BE2C (cell line): Measurements from ENCODE around the gene EHBP1.

Experiments
- DNase-seq: peaks from one replicate; pipeline ENCODE4 v3.0.0-alpha.2; 2020
- H3K27me3 ChIP-seq: fragments of 250-450 bp; sonication (Bioruptor Pico); 2 replicates; pipeline ENCODE4 v1.5.1; 2020; ENCODE audit warnings: mild to moderate bottlenecking
- H3K36me3 ChIP-seq: fragments of 250-450 bp; sonication (Bioruptor Pico); 2 replicates; pipeline ENCODE4 v1.5.1; 2020; ENCODE audit warnings: mild to moderate bottlenecking
- H3K4me1 ChIP-seq: fragments of 250-450 bp; sonication (Bioruptor Pico); 2 replicates; pipeline ENCODE4 v1.5.1; 2020
- H3K4me3 ChIP-seq: 2 replicates; pipeline ENCODE4 v1.5.1; 2011; ENCODE audit warnings: low read depth, low read length
- H3K9me3 ChIP-seq: fragments of 250-450 bp; sonication (Bioruptor Pico); 2 replicates; pipeline ENCODE4 v1.5.1; 2020
- TF ChIP-seq, protein P1 (sequence below): IDR thresholded peaks from 2 replicates; pipeline ENCODE4 v1.5.1; 2012; ENCODE audit warnings: mild to moderate bottlenecking, low read depth, low read length

EHBP1 gene

DNA sequence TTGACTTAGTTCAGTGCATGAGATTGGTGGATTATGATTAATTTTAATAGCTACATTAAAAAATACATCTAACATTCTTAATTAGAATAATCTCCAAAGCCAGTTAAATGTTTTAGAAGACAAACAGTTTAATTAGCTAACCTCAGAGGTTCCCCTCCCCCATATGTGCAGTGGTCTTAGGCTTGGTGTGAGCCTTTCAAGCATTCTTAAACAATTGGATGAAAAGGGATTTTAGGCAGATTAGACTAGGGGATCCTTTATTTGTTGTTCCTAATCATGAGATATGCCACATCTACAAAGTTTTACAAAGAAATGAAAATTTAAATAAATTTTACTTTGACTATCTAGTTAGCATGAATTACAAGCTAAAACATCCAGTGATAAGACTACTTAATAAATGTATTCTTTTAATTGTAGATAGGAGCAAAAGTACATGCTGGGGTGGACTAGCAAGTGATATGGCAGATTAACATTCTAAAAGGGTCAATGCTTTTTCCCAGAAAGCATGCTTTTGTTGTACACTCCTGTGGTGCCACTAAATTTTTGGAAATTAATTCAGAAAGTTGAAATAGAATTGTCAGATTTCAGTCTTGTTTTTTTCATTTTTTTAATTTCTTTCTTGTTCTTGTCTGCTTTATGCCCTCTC lies 302.4 kb downstream of the EHBP1 start:
- no peaks in the 10 kb centered on the region for H3K9me3 ChIP-seq
- TF ChIP-seq, protein P1, sequence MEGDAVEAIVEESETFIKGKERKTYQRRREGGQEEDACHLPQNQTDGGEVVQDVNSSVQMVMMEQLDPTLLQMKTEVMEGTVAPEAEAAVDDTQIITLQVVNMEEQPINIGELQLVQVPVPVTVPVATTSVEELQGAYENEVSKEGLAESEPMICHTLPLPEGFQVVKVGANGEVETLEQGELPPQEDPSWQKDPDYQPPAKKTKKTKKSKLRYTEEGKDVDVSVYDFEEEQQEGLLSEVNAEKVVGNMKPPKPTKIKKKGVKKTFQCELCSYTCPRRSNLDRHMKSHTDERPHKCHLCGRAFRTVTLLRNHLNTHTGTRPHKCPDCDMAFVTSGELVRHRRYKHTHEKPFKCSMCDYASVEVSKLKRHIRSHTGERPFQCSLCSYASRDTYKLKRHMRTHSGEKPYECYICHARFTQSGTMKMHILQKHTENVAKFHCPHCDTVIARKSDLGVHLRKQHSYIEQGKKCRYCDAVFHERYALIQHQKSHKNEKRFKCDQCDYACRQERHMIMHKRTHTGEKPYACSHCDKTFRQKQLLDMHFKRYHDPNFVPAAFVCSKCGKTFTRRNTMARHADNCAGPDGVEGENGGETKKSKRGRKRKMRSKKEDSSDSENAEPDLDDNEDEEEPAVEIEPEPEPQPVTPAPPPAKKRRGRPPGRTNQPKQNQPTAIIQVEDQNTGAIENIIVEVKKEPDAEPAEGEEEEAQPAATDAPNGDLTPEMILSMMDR, result no peak
- no peak overlapping the region for H3K4me3 ChIP-seq
- no peaks in the 10 kb centered on the region for H3K4me1 ChIP-seq
- H3K36me3 ChIP-seq, result no peaks in the 10 kb centered on the region
- no peak for DNase-seq
- H3K27me3 ChIP-seq, result no peaks in the 10 kb centered on the region

DNA sequence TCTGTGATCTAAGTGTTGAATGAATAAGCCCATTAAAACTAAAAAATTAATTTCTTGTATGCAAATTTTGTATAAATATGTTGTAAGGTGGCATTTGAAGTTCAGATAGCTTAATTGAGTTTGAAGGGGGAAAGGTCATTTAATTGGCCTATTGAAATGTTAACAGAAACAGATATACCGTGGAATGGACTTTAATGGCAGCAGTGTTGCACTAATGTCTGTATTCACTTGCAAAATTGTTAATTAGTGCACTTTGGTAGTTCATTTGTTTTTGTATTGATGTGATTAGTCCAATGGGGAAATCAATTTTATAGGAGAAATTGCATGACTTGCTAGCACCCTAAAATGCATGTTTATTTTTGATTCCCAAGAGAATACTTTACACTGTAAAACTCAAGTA lies 303.3 kb downstream of the EHBP1 start:
- DNase-seq, result no peak
- TF ChIP-seq, protein P1, result no peak

DNA sequence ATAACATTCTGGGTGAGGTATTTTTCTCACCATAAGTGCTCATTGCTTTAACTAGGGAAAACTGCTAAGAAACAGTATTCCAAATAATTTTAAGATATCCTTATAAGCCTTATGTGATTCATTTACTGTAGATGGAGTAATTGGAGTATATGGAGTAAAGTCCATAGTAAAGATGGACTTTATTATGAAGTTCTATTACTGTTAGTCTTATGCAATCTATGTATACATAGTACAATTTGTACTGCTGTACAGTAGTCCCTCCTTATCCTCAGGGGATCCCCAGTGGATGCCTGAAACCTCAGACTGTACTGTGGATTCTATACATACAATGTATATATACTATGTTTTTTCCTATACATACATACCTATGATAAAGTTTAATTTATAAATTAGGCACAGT lies 304.0 kb downstream of the EHBP1 start:
- H3K36me3 ChIP-seq, result no peaks in the 10 kb centered on the region
- TF ChIP-seq, protein P1, result no peak
- no peak for DNase-seq
- no peaks in the 10 kb centered on the region for H3K4me1 ChIP-seq
- no peak overlapping the region for H3K4me3 ChIP-seq
- H3K9me3 ChIP-seq, result no peaks in the 10 kb centered on the region
- H3K27me3 ChIP-seq, result no peaks in the 10 kb centered on the region

More for the DNA sequence above, 303.3 kb downstream of the EHBP1 start:
- H3K4me3 ChIP-seq, result no peak overlapping the region
- no peaks in the 10 kb centered on the region for H3K9me3 ChIP-seq
- H3K36me3 ChIP-seq, result no peaks in the 10 kb centered on the region
- H3K4me1 ChIP-seq, result no peaks in the 10 kb centered on the region
- H3K27me3 ChIP-seq, result no peaks in the 10 kb centered on the region

DNA sequence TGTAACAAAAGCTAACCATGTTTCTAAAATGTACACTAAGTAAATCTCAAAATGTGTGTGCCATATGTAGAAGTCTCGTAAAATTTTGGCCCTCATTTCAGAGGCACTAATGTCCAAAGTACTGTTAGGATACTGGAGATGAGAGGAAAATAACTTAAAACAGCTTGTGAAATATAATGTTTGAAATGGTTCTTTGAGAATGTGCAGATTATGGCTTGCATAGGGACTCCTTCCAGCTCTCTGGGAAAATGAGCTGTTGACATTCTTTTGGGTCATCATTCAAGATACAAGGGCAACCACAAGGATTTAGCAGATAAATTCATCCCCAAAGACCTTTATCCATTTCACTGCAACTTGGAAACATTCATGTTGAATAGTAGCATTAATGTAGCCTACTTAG lies 307.0 kb downstream of the EHBP1 start:
- no peak for DNase-seq
- Histone ChIP-seq H3K27me3 (no peaks in the 10 kb centered on the region), H3K4me1 (no peaks in the 10 kb centered on the region), H3K4me3 (no peak overlapping the region), H3K36me3 (no peaks in the 10 kb centered on the region), H3K9me3 (no peaks in the 10 kb centered on the region)
- TF ChIP-seq, protein P1, result no peak

DNA sequence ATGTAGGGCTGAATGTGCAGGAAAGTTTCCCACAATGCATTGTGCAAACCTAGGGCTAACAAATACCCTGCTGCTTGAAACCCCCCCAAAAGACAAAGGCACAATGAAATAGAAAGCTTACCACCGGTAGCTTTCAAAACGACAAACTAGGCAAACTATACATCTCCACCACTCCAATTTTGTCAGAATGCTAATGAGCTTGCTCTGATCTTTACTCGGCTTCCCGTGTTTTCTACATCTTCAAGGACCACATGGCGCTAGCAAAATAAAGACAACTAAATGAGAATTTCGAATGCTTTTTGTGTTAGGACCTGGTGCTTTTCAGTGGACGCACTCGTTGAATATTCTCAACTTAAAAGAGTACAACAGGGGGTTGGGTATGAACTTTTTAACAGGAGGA lies 307.9 kb downstream of the EHBP1 start:
- Histone ChIP-seq H3K27me3 (no peaks in the 10 kb centered on the region), H3K36me3 (no peaks in the 10 kb centered on the region), H3K4me1 (no peaks in the 10 kb centered on the region), H3K4me3 (no peak overlapping the region), H3K9me3 (no peaks in the 10 kb centered on the region)
- TF ChIP-seq, protein P1, result no peak
- no peak for DNase-seq

DNA sequence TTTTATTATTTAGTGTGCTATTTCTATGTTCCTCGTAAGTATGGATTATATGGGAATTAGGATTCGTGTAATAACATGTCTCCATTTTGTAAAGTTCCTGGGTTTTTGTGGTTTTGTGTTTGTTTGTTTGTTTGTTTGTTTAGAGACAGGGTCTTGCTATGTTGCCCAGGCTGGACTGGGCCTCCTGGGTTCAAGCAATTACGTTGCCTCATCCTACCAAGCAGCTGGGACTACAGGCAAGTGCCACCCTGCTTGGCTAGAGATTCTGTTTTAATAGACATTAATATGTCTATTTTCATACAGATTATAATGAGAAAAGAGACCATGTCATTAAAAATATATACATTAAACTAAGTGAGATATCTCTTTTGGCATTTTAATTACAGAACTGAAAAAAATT lies 309.9 kb downstream of the EHBP1 start:
- no peaks in the 10 kb centered on the region for H3K36me3 ChIP-seq
- H3K27me3 ChIP-seq, result no peaks in the 10 kb centered on the region

More for the DNA sequence above, 309.9 kb downstream of the EHBP1 start:
- DNase-seq, result no peak
- H3K4me1 ChIP-seq, result no peaks in the 10 kb centered on the region
- H3K4me3 ChIP-seq, result no peak overlapping the region
- H3K9me3 ChIP-seq, result no peaks in the 10 kb centered on the region
- TF ChIP-seq, protein P1, result no peak
